Measurements from ENCODE around the gene AIF1L.

- TF ChIP-seq CTCF (IDR thresholded peaks at IDR 0.05): no peak
- no peak for TF ChIP-seq TCF7L2 (IDR thresholded peaks at IDR 0.05; ENCODE audit: low read depth, low read length)
- no peak for TF ChIP-seq REST (IDR thresholded peaks at IDR 0.05; ENCODE audit: insufficient read depth in 1 of 2, low read depth in 2 of 2, low read length in 1 of 2)
Observed at GRCh38 chr9:131105952-131106351, 9.6 kb downstream of the AIF1L start.

Measured in Panc1 (cell line).